ENCODE data around the gene TDRD12. TPM values are rescaled to one million over a fixed set of nuclear protein-coding genes. Genes with fewer than 3 reads are reported as not detected.

The TDRD12 gene
- total and polyA plus RNA-seq, 2 donors (not counting 3 experiments of a cell fraction or from before 2014, with no cell fraction given), result 0.03 to 0.09 TPM

GRCh38 chr19:32673573-32673972 is 46.0 kb upstream of the TDRD12 start:
- Histone ChIP-seq H3K36me3 (ENCODE audit: control insufficient read depth in 2 of 2, extremely low read depth in 1 of 2, insufficient read depth in 2 of 2, low read length in 2 of 2) (no peaks in the 10 kb centered on the region), H3K79me2 (ENCODE audit: control insufficient read depth, insufficient read depth, low read length) (peaks cover 50% of the 10 kb centered on the region), H2AFZ (ENCODE audit: low read depth, low read length) (no peak overlapping the region), H3K9me1 (replicated peaks; ENCODE audit: control insufficient read depth, extremely low read depth, insufficient read depth, low read length) (no peaks in the 10 kb centered on the region), H3K4me2 (ENCODE audit: insufficient read depth, low read length) (peak overlapping the region; percentile 65), H3K4me3 (replicated peaks in 1 of 3; ENCODE audit: insufficient read depth in 1 of 3, low read depth in 1 of 3, low read length in 3 of 3) (no peak overlapping the region), H4K20me1 (replicated peaks; ENCODE audit: control insufficient read depth, extremely low read depth, insufficient read depth, low read length) (peaks cover 3% of the 10 kb centered on the region), H3K27ac (ENCODE audit: insufficient read depth, low read depth, low read length) (no peak overlapping the region), H3K9me3 (replicated peaks; ENCODE audit: control insufficient read depth, insufficient read depth, low read length) (no peaks in the 10 kb centered on the region), H3K9ac (replicated peaks; ENCODE audit: extremely low read depth, insufficient read depth, low read length) (no peak overlapping the region), H3K4me1 (ENCODE audit: control insufficient read depth, extremely low read depth, insufficient read depth, low read length) (peaks cover 9% of the 10 kb centered on the region), H3K27me3 (ENCODE audit: control insufficient read depth in 2 of 2, insufficient read depth in 2 of 2, low read length in 2 of 2) (peaks cover 16 to 22% of the 10 kb centered on the region in 2 experiments)
- ChIA-PET CTCF (interaction anchor here (1.0 to 1.3 kb wide), 3 partner anchors 8 to 18 kb away, joined by 3 to 4 read pairs (median 3); partner anchors contain the start of gene NUDT19), POLR2A (no interaction called here)
- peak; percentile 55 for FAIRE-seq
- no TSS peak for BruUV-seq (replicated peaks)
- DNase-seq (ENCODE audit: low read depth, low spot score), result no peak
- intact Hi-C loops (cut with micrococcal nuclease), result no loop called here
- dilution Hi-C loops (cut with MboI; ENCODE audit: extremely low pct_ligation_motif_present, low sequenced_read_pairs), result no loop called here
- TF ChIP-seq POLR2A (IDR thresholded peaks at IDR 0.05; ENCODE audit: low read depth, low read length) (no peak), FOS (IDR thresholded peaks at IDR 0.05; ENCODE audit: borderline replicate concordance, insufficient read depth, low read length) (no peak), POLR2AphosphoS5 (IDR thresholded peaks at IDR 0.05; ENCODE audit: insufficient read depth, low read depth, low read length) (no peak), MAX (IDR thresholded peaks at IDR 0.05; ENCODE audit: insufficient read depth, insufficient read length) (no peak), EZH2 (IDR thresholded peaks at IDR 0.05; ENCODE audit: borderline replicate concordance, low read depth, low read length, severe bottlenecking) (no peak), CTCF (IDR thresholded peaks at IDR 0.05; ENCODE audit: extremely low read depth in 1 of 2, insufficient read depth in 1 of 2, low read depth in 1 of 2, low read length in 2 of 2) (no peak), GATA2 (IDR thresholded peaks at IDR 0.05; ENCODE audit: insufficient read depth, insufficient read length, low read depth, low read length) (no peak), JUN (IDR thresholded peaks at IDR 0.05; ENCODE audit: borderline replicate concordance, insufficient read depth, insufficient read length, low read depth) (no peak), MYC (IDR thresholded peaks at IDR 0.05; ENCODE audit: low read depth, low read length) (no peak)
